Measurements from ENCODE around the gene PTS. TPM values are rescaled to one million over a fixed set of nuclear protein-coding genes. Genes with fewer than 3 reads are reported as not detected.
A peak's percentile ranks its signal among the peaks of the same experiment; 100 is the strongest.

The PTS gene
- total and polyA plus RNA-seq, 9 of the 15 experiments (the other 6 are each of a cell fraction or from before 2014, with no cell fraction given) = 27.1 to 72.7 (median 41.1) TPM

GRCh38 chr11:112247201-112247600 is 21.0 kb downstream of the PTS start (continued):
- TF ChIP-seq ZEB2 (IDR thresholded peaks at IDR 0.05) (peak; percentile 86), CUX1 (CRISPR knock-in tag; IDR thresholded peaks at IDR 0.05) (no peak), PBX2 (CRISPR knock-in tag; IDR thresholded peaks at IDR 0.05; ENCODE audit: low read depth) (no peak), PBX2 (tag; conservative IDR thresholded peaks at IDR 0.05; ENCODE audit: low read depth) (no peak), CHD7 (IDR thresholded peaks at IDR 0.05; ENCODE audit: low read depth, low read length) (no peak), PHB2 (IDR thresholded peaks at IDR 0.05; ENCODE audit: low read depth) (no peak), ZNF316 (IDR thresholded peaks at IDR 0.05) (peak; percentile 77; the same call in 1 of the 2 replicates), SP2 (IDR thresholded peaks at IDR 0.05; ENCODE audit: extremely low read depth, low read depth, low read length, poor library complexity, severe bottlenecking) (no peak)

Measured in K562 (cell line).